Endodermal cell (in vitro differentiated cells): ENCODE measurements around the gene BARX2. TPM values are rescaled to one million over a fixed set of nuclear protein-coding genes. Genes with fewer than 3 reads are reported as not detected.

ENCODE experiments used
- DNase-seq: peaks from one replicate; pipeline ENCODE4 v3.0.0-alpha.2; 2017
- H3K27ac ChIP-seq: 2 replicates; pipeline ENCODE4 v1.5.1; 2013; ENCODE audit warnings: mild to moderate bottlenecking, low read depth, low read length, moderate library complexity
- H3K27me3 ChIP-seq: 2 replicates; pipeline ENCODE4 v1.6.1; 2013; ENCODE audit warnings: mild to moderate bottlenecking, low read length, moderate library complexity; ENCODE audit not compliant: insufficient read depth, control insufficient read depth, poor library complexity, severe bottlenecking
- H3K36me3 ChIP-seq: 2 replicates; pipeline ENCODE4 v1.7.0; 2013; ENCODE audit warnings: mild to moderate bottlenecking, low read length, moderate library complexity; ENCODE audit not compliant: control insufficient read depth, insufficient read depth
- H3K4me1 ChIP-seq: one replicate; pipeline ENCODE4 v1.7.0; 2013; ENCODE audit warnings: low read length; ENCODE audit not compliant: control insufficient read depth, insufficient read depth
- H3K4me3 ChIP-seq: 2 replicates; pipeline ENCODE4 v1.5.1; 2013; ENCODE audit warnings: mild to moderate bottlenecking, low read length, moderate library complexity
- H3K9ac ChIP-seq: 2 replicates; pipeline ENCODE4 v1.6.1; 2013; ENCODE audit warnings: mild to moderate bottlenecking, low read length, moderate library complexity; ENCODE audit not compliant: poor library complexity, severe bottlenecking; ENCODE audit errors: extremely low read depth
- H3K9me3 ChIP-seq: 2 replicates; pipeline ENCODE4 v1.6.1; 2013; ENCODE audit warnings: mild to moderate bottlenecking, low read length, moderate library complexity; ENCODE audit not compliant: control insufficient read depth
- H3K27ac Mint-ChIP-seq: 2 replicates; pipeline ENCODE4 v1.8.0; 2020; ENCODE audit warnings: mixed read lengths
- H3K27me3 Mint-ChIP-seq: 2 replicates; pipeline ENCODE4 v1.8.0; 2021; ENCODE audit warnings: mild to moderate bottlenecking, mixed read lengths; ENCODE audit not compliant: insufficient read depth
- H3K36me3 Mint-ChIP-seq: 2 replicates; pipeline ENCODE4 v1.8.0; 2020; ENCODE audit warnings: low read depth, mixed read lengths
- H3K4me1 Mint-ChIP-seq: 2 replicates; pipeline ENCODE4 v1.8.0; 2020; ENCODE audit warnings: mixed read lengths
- H3K4me3 Mint-ChIP-seq: 2 replicates; pipeline ENCODE4 v1.8.0; 2020; ENCODE audit warnings: mild to moderate bottlenecking, moderate library complexity, mixed read lengths
- H3K9me3 Mint-ChIP-seq: 2 replicates; pipeline ENCODE4 v1.8.0; 2020; ENCODE audit warnings: mild to moderate bottlenecking, mixed read lengths
- CTCF ChIP-seq: fragments of 200-600 bp; sonication (generic); conservative IDR thresholded peaks from 2 replicates; pipeline ENCODE4 v1.5.0; 2021; ENCODE audit warnings: antibody characterized with exemption, mild to moderate bottlenecking
- WGBS, 2 experiments: methylation state at CpG; one replicate each; pipeline versions ENCODE4 v1.1.5 to v1.1.7; 2013; ENCODE audit warnings: missing lambda C conversion rate in 2 of 2, mixed read lengths in 1 of 2; ENCODE audit not compliant: insufficient coverage in 1 of 2, insufficient read length in 1 of 2; 5-methylcytosine and 5-hydroxymethylcytosine counted together
- total RNA-seq, 2 donors: library from RNA; stranded (reverse); fragmentation: NEBNext Ultra II Directional in 1 of 2; extraction: Animal tissue kit (Norgen Biotek cat#: 25700) in 1 of 2; gene quantifications; 2 replicates in 1 of 2; 3 replicates in 1 of 2; pipeline ENCODE4 v1.2.1, GENCODE V29; 2021

Gene BARX2
- total RNA-seq, 2 donors from 2014 or later: not detected

- no peak overlapping the region for H3K9ac ChIP-seq
- H3K4me3 ChIP-seq: no peak overlapping the region
- Mint-ChIP-seq H3K9me3 (no peaks in the 10 kb centered on the region), H3K4me3 (no peak overlapping the region), H3K36me3 (no peaks in the 10 kb centered on the region), H3K4me1 (peaks cover 22% of the 10 kb centered on the region), H3K27ac (peak overlapping the region; percentile 82), H3K27me3 (peaks cover 6% of the 10 kb centered on the region)
- no peak overlapping the region for H3K27ac ChIP-seq
- peak; percentile 85 for DNase-seq
- H3K36me3 ChIP-seq: no peaks in the 10 kb centered on the region
- no peak for TF ChIP-seq CTCF
- H3K27me3 ChIP-seq: no peaks in the 10 kb centered on the region
- peaks cover 7% of the 10 kb centered on the region for H3K4me1 ChIP-seq
- H3K9me3 ChIP-seq: no peaks in the 10 kb centered on the region
- WGBS, 2 experiments: 73 to 85% methylated on average over 3 to 8 of the region's 8 CpGs
Observed at GRCh38 chr11:129440028-129440713, 64.5 kb downstream of the BARX2 start.

DNA sequence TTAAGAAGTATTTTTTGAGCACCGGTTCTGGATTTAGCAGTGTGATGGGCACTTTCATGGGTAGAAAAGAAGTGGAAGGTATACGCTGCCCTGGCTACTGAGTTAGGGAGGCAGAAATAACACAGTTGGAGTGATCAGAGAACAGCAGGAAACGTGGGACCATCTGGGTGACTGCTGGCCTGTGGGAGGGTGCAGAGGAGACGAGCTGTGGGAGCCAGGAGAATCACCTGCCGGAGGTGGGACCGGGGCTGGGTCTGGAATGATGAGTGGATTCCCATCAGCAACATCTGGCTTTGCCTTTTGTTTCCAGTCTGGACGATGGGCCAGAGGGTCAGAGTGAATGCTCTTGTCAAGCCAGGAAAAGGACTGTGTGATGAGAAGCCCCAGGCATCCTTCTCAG, 66.5 kb downstream of the BARX2 start:
- H3K9ac ChIP-seq: no peak overlapping the region
- no peak overlapping the region for H3K27ac ChIP-seq
- H3K27me3 Mint-ChIP-seq: peaks cover 6% of the 10 kb centered on the region
- no peaks in the 10 kb centered on the region for H3K9me3 Mint-ChIP-seq
- no peaks in the 10 kb centered on the region for H3K36me3 ChIP-seq
- 94 to 100% methylated on average over 2 to 7 of the region's 7 CpGs for WGBS, 2 experiments
- H3K27me3 ChIP-seq: no peaks in the 10 kb centered on the region
- no peak for TF ChIP-seq CTCF
- no peak for DNase-seq
- no peaks in the 10 kb centered on the region for H3K4me1 ChIP-seq
- H3K9me3 ChIP-seq: no peaks in the 10 kb centered on the region
- H3K36me3 Mint-ChIP-seq: no peaks in the 10 kb centered on the region
- peaks cover 19% of the 10 kb centered on the region for H3K4me1 Mint-ChIP-seq
- H3K27ac Mint-ChIP-seq: no peak overlapping the region
- H3K4me3 Mint-ChIP-seq: no peak overlapping the region
- H3K4me3 ChIP-seq: no peak overlapping the region

- no peak for DNase-seq
- H3K9ac ChIP-seq: no peak overlapping the region
- no peaks in the 10 kb centered on the region for H3K36me3 ChIP-seq
- no peak for TF ChIP-seq CTCF
- Mint-ChIP-seq H3K27ac (no peak overlapping the region), H3K4me3 (no peak overlapping the region), H3K9me3 (peaks cover 8% of the 10 kb centered on the region), H3K36me3 (no peaks in the 10 kb centered on the region), H3K27me3 (peaks cover 6% of the 10 kb centered on the region), H3K4me1 (peaks cover 21% of the 10 kb centered on the region)
- no peaks in the 10 kb centered on the region for H3K4me1 ChIP-seq
- no peaks in the 10 kb centered on the region for H3K27me3 ChIP-seq
- H3K9me3 ChIP-seq: no peaks in the 10 kb centered on the region
- no peak overlapping the region for H3K4me3 ChIP-seq
- no peak overlapping the region for H3K27ac ChIP-seq
- WGBS, 2 experiments: 91 to 92% methylated on average over 6 of the region's 6 CpGs
Observed at GRCh38 chr11:129443276-129443675, 67.6 kb downstream of the BARX2 start.
